GM18909 (cell line): ENCODE measurements around the gene CIAPIN1.
A peak's percentile ranks its signal among the peaks of the same experiment; 100 is the strongest.
"Not testable (repeated sequence)": the region's sequence is repeated elsewhere in the genome, so short reads cannot be mapped to it uniquely, and the experiment has no call there.

Experiments
- ATAC-seq: cut with Tn5 transposase; IDR thresholded peaks from one replicate; pipeline ENCODE4 v1.9.1; 2021; ENCODE audit warnings: mild to moderate bottlenecking; ENCODE audit not compliant: unreplicated experiment, poor library complexity

Gene CIAPIN1

GRCh38 chr16:57446531-57447185 lies 527 bp downstream of the CIAPIN1 start:
- ATAC-seq, result peak; percentile 42

DNA sequence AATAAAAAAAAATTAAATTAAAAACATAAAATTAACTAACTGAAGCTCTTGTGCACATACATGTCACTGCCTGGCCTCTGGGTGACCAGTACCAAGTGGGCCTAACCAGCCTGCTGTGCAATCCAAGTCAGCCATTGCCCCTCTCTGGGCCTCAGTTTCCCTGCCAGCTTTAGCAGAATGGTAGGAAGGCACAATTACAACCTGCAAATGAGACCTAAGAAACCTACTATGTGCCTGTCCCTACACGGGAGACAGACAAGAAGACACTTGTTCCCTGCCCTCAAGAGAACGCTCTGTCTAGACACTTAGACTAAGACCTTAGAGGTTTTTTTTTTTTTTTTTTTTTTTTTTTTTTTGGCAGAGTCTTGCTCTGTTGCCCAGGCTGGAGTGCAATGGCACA lies 1.7 kb downstream of the CIAPIN1 start:
- no peak for ATAC-seq

- ATAC-seq, result no peak
Measured at GRCh38 chr16:57444711-57445110, 2.5 kb downstream of the CIAPIN1 start.

GRCh38 chr16:57440551-57440950 lies 6.6 kb downstream of the CIAPIN1 start:
- not testable (repeated sequence) for ATAC-seq

- not testable (repeated sequence) for ATAC-seq
Measured at GRCh38 chr16:57439947-57440346, 7.2 kb downstream of the CIAPIN1 start.

DNA sequence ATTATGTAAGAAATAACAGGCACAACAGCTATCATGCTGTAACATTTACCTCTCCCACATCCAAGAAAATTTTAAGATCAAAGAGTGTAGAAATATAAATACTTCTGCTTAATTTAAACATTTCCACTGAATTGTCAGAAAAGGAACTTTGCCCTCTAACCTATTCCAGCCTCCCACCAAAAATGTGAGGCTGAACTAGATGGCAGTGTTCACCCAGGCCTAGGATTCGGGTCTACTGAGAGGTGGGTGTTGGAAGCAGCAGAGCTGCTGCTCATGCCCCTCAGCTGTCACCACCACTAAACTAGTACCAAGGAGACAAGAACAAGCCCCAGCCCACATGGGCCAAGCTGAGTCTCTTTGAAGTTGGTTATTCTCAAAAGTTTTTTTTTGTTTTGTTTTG lies 11.3 kb downstream of the CIAPIN1 start:
- no peak for ATAC-seq

DNA sequence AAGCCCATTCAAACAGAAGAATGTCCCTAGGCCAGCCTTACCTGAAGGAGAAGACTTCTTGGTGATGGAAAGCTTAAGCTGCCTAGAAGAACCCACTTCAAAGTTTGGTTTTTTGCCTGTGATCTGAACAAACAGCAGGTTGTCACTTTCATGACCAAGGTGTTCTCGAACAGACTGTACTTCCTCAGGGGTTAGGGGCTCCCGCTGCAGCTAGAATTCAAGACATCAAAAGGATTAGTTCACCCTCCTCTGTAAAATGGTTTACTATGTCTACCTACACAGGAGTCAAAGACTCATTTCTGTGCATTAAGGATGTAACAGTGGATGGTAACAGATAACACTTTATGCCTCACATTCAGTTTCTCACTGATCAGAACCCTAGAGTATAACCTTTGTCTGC lies 13.2 kb downstream of the CIAPIN1 start:
- no peak for ATAC-seq

- ATAC-seq, result no peak
Measured at GRCh38 chr16:57432989-57433388, 14.2 kb downstream of the CIAPIN1 start.

- no peak for ATAC-seq
Measured at GRCh38 chr16:57432505-57432904, 14.7 kb downstream of the CIAPIN1 start.

DNA sequence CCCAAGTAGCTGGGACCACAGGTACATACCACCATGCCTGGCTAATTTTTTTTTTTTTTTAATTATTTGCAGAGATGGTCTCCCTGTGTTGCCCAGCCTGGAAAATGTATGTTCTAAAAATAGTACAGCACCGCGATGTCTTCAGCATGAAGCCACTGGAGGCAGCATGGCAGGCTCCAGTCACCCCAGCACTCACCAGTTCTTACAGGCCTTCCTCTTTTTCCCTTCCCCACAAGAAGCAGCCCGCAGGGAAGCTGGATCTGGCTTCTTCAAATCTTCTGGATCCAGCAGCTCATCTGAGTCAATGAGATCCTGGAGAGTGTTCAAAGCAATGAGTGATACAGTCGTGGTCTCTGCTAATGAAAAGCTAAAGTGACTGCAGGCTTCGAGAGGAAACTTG lies 16.2 kb downstream of the CIAPIN1 start:
- ATAC-seq, result no peak

- ATAC-seq, result no peak
Measured at GRCh38 chr16:57427824-57428223, 19.4 kb downstream of the CIAPIN1 start.

GRCh38 chr16:57427307-57427706 lies 19.9 kb downstream of the CIAPIN1 start:
- ATAC-seq, result no peak

DNA sequence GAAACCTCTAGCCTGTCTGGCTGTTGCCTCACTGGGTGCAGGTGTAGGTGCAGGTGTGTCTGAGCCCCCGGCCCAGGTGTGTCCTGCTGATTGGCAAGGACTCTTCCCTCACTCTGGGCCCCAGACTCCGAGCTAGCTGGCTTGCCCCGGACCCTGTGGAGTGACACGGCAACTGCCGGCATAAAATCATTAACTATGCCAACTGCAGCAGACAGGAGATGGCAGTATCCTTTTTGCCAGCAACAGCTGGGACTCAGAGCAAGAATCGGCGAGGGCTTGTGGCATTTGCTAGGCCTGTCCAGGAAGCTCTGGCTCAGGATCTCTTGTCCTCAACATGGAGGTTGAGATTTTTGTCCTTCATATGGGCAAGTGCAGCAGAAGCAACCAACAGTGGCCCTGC lies 20.8 kb downstream of the CIAPIN1 start:
- no peak for ATAC-seq

DNA sequence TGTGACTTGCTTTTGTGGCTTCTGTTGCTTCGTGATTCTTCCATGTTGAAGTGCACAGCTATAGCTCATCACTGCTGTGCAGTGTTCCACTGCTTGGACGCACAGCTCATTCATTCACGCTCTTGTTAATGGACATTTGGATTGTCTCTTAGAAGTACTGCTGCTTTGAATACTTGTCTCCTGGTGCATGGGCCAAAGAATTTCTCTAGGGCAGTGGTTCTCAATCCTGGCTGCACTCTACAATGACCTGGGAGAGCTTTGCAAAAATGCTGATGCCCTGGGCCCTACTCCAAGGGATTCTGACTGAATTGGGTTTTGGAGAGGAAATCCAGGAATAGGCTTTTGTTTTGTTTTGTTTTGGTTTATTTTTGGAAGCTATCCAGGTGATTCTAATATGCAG lies 22.6 kb downstream of the CIAPIN1 start:
- ATAC-seq, result no peak

DNA sequence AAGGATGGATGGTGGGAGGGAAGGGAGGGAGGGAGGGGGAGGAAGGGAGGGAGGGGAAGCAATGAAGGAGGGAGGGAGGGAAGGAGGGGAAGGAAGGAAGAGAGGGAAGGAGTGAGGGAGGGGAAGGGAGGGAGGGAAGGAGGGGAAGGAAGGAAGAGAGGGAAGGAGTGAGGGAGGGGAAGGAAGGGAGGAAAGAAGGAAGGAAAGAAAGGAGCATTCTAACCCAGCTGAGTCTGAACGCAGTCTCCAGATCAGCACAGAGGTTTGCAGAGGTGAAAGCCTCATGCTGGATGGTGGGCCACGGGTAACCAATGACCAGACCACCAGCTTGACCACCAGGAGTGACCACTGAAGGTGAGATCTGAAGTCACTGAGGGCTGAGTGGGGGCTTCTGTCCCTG lies 24.0 kb downstream of the CIAPIN1 start:
- ATAC-seq, result no peak

GRCh38 chr16:57422026-57422944 lies 24.9 kb downstream of the CIAPIN1 start:
- ATAC-seq, result no peak

GRCh38 chr16:57419506-57419905 lies 27.7 kb downstream of the CIAPIN1 start:
- ATAC-seq, result no peak

DNA sequence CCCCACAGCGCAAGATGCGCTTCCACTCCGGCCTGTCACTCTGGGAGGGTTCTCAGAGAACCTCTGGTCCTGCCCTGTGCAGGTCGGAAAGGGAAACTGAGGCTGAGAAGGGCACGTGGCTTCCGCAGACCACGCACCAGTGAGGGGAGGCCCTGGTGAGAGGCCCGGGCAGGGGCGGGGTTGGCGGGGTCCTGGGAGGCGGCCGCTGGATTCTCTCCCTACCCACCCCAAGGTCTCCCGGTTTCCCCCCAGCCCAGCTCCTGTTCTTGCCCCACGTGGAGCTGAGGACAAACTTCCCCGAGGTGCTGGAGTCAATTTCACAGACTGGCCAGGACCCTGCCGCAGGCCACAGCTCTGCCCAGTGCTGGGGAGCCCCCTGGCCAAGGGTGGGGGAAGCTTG lies 31.1 kb downstream of the CIAPIN1 start:
- no peak for ATAC-seq

GRCh38 chr16:57413733-57414132 lies 33.5 kb downstream of the CIAPIN1 start:
- no peak for ATAC-seq

- ATAC-seq, result peak; percentile 61
Measured at GRCh38 chr16:57413301-57413730, 33.9 kb downstream of the CIAPIN1 start.

GRCh38 chr16:57412584-57412983 lies 34.6 kb downstream of the CIAPIN1 start:
- ATAC-seq, result no peak
